Mucosa of rectum (tissue), 2 donors: Measurements from ENCODE around the gene MYBL2.

Experiments
- H3K27ac ChIP-seq, 2 donors: one replicate each; pipeline ENCODE4 v1.7.0; 2013; ENCODE audit warnings: inconsistent platforms in 2 of 2, low read depth in 2 of 2, low read length in 2 of 2
- H3K27me3 ChIP-seq, 2 donors: one replicate each; pipeline ENCODE4 v1.7.0; 2013; ENCODE audit warnings: low read length in 2 of 2; ENCODE audit not compliant: control insufficient read depth in 2 of 2, insufficient read depth in 2 of 2
- H3K36me3 ChIP-seq, 2 donors: one replicate each; pipeline ENCODE4 v1.7.0; 2013; ENCODE audit warnings: low read length in 2 of 2; ENCODE audit not compliant: control insufficient read depth in 2 of 2, insufficient read depth in 2 of 2
- H3K4me1 ChIP-seq, 2 donors: one replicate each; pipeline ENCODE4 v1.7.0; 2013; ENCODE audit warnings: low read length in 2 of 2, mild to moderate bottlenecking in 1 of 2; ENCODE audit not compliant: control insufficient read depth in 2 of 2, insufficient read depth in 2 of 2
- H3K4me3 ChIP-seq, 2 donors: one replicate each; pipeline ENCODE4 v1.7.0; 2013; ENCODE audit warnings: low read length in 2 of 2
- H3K9ac ChIP-seq, 2 donors: one replicate each; pipeline ENCODE4 v1.7.0; 2013; ENCODE audit warnings: low read length in 2 of 2, low read depth in 1 of 2, mild to moderate bottlenecking in 1 of 2
- H3K9me3 ChIP-seq, 2 donors: one replicate each; pipeline ENCODE4 v1.7.0; 2013; ENCODE audit warnings: low read length in 2 of 2; ENCODE audit not compliant: control insufficient read depth in 2 of 2
- donor health status: healthy.
- donor health status: Normal muscosa, but diverticular disease.

Gene MYBL2

DNA sequence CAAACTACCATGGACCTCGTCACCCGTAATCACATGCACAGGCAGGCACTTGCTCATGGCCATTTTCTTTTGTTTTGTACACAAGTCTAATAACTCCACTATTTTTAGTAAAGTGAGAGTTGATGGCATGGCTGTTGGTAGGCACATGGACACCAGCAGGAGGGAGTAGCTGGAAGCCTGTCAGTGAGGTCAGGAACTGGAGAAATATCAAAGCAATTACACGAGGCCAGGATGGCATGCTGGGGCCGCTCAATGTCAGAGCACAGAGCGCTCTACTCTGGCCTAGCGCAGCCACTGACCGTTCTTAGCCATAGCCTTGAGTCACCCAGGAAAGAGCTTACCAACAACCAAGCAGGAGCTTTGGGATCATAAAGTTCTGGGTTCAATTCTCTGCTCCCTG lies 96.0 kb downstream of the MYBL2 start:
- Histone ChIP-seq H3K9ac (no peak overlapping the region), H3K4me3 (no peak overlapping the region), H3K27ac (no peak overlapping the region), H3K27me3 (peaks cover 0 to 8% of the 10 kb centered on the region in 2 donors), H3K4me1 (no peaks in the 10 kb centered on the region), H3K9me3 (no peaks in the 10 kb centered on the region), H3K36me3 (no peaks in the 10 kb centered on the region)

DNA sequence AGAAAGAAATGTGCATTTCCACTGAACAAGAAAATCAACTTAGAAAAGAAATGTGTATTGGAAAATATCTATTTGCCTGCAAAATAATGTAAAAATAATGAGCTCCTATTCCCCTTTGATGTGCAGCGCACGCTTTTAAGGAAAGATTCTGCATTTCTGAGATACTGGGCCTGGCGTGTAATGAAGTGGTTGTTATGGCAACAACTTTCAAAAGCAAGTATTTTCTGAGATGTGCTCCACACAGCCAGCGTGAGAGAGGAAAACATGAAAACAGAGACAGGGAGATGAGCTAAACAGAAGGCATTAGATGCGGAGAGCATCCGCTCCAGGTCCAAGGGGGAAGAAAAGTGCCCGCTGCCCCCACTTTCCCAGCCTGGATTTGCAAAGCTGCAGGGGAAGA lies 99.0 kb downstream of the MYBL2 start:
- no peaks in the 10 kb centered on the region for H3K9me3 ChIP-seq
- H3K27ac ChIP-seq, result no peak overlapping the region
- no peaks in the 10 kb centered on the region for H3K4me1 ChIP-seq
- H3K36me3 ChIP-seq, result no peaks in the 10 kb centered on the region
- peaks cover 0 to 8% of the 10 kb centered on the region in 2 donors for H3K27me3 ChIP-seq
- H3K9ac ChIP-seq, result no peak overlapping the region
- H3K4me3 ChIP-seq, result no peak overlapping the region
